Gastrocnemius medialis (tissue), 4 donors: ENCODE results near the gene CDKL5.

Source experiments
- POLR2A ChIP-seq, 2 donors: fragments of 450-650 bp; IDR thresholded peaks; one replicate each; pipeline ENCODE4 v1.6.1; 2017; ENCODE audit warnings: antibody characterized with exemption in 2 of 2, mild to moderate bottlenecking in 2 of 2, moderate library complexity in 2 of 2
- TF ChIP-seq, protein P1 (sequence below), 5 experiments: fragments of 450-650 bp in 3 of 5; fragments of 200-600 bp in 2 of 5; sonication (generic) in 2 of 5; IDR thresholded peaks in 4 of 5; conservative IDR thresholded peaks in 1 of 5; 1 replicate in 4 of 5; 2 replicates in 1 of 5; pipeline ENCODE4 v1.5.1; 2016 to 2019; ENCODE audit warnings: antibody characterized with exemption in 5 of 5, mild to moderate bottlenecking in 3 of 5, moderate library complexity in 3 of 5

DNA sequence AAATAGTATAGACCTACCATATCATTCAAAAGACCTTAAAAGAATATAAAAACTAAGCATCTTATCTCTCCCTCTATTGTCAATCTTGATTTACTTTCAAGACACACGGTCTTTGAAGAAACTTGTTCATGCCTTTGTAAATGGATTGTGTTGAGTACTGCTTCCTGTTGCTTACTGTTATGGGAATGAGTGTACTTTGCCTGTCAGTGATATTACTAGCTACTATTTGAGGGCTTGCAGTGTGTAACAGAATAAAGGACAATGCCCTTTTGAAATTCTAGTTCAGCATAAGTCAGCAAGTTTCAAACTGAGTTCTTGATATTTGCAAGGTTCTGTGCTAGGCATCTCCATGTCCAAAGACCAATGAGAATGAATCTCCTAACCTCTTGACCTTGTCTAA lies 36.0 kb downstream of the CDKL5 start:
- TF ChIP-seq, protein P1, sequence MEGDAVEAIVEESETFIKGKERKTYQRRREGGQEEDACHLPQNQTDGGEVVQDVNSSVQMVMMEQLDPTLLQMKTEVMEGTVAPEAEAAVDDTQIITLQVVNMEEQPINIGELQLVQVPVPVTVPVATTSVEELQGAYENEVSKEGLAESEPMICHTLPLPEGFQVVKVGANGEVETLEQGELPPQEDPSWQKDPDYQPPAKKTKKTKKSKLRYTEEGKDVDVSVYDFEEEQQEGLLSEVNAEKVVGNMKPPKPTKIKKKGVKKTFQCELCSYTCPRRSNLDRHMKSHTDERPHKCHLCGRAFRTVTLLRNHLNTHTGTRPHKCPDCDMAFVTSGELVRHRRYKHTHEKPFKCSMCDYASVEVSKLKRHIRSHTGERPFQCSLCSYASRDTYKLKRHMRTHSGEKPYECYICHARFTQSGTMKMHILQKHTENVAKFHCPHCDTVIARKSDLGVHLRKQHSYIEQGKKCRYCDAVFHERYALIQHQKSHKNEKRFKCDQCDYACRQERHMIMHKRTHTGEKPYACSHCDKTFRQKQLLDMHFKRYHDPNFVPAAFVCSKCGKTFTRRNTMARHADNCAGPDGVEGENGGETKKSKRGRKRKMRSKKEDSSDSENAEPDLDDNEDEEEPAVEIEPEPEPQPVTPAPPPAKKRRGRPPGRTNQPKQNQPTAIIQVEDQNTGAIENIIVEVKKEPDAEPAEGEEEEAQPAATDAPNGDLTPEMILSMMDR (IDR thresholded peaks at IDR 0.05 in 4 of 5, conservative IDR thresholded peaks at IDR 0.05 in 1 of 5), result no peak
- TF ChIP-seq POLR2A (IDR thresholded peaks at IDR 0.05), result no peak
